GM18519 (cell line): ENCODE data around the gene SCLY.
"Not testable (repeated sequence)": the region's sequence is repeated elsewhere in the genome, so short reads cannot be mapped to it uniquely, and the experiment has no call there.

Experiments
- ATAC-seq: cut with Tn5 transposase; IDR thresholded peaks from one replicate; pipeline ENCODE4 v1.9.1; 2021; ENCODE audit warnings: mild to moderate bottlenecking, moderate library complexity; ENCODE audit not compliant: unreplicated experiment, low FRiP score

Gene SCLY

DNA sequence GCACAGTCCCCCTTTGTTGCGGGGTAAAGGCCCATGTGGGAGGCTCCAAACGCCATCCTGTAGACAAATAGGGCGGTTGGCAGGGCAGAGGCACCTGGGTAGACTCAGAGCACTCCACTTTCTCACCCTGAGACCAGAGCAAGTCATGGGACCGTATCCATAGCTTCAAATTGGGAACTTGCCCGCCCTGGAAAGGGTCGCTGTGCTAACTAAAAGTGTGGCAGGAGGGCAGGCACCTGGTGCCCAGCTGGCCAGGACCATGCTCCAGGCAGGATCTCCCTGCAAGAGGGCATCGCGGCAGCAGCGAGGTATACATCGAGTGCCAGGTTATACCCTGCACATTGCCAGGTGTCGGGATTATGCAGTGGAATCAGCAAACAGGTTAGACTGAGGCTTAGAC, 20.8 kb upstream of the SCLY start:
- no peak for ATAC-seq

DNA sequence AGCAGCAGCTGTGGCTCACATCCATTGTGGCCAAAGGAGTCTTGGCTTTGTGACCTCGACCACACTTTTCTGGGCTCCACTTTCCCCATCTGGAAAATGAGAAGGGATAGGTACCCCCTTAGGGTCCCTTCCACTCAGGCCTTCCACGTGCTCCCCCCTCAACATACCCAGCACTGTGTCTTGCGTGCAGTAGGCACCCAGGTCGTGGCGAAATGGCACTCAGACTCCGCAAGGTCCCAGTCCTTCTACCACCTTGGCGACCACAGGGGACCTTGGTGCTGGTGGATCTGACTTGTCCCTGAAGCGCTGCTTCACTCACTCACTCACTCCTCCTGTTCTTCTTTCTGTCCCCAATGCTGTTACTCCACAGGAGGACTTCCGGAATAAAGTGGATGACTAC, 19.9 kb upstream of the SCLY start:
- no peak for ATAC-seq

DNA sequence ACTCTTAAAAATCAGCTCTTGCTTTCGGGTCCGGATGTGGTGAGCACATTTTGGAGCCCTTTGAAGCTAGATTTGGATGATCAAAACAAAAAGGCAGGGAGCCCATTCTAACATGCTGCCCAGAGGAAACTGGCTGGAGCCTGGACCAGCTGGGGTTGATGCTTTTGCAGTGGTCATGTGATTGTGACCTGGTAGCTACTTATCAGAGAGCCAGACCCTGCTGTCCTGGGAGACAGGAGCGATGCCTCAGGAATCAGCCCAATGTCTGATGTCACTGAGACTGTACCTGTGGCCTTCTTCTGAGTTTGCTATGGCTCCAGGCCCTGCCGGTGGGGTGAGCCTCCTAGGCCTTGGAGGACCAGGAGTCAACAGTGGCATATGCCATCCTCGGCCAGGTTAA, 18.7 kb upstream of the SCLY start:
- ATAC-seq: no peak

DNA sequence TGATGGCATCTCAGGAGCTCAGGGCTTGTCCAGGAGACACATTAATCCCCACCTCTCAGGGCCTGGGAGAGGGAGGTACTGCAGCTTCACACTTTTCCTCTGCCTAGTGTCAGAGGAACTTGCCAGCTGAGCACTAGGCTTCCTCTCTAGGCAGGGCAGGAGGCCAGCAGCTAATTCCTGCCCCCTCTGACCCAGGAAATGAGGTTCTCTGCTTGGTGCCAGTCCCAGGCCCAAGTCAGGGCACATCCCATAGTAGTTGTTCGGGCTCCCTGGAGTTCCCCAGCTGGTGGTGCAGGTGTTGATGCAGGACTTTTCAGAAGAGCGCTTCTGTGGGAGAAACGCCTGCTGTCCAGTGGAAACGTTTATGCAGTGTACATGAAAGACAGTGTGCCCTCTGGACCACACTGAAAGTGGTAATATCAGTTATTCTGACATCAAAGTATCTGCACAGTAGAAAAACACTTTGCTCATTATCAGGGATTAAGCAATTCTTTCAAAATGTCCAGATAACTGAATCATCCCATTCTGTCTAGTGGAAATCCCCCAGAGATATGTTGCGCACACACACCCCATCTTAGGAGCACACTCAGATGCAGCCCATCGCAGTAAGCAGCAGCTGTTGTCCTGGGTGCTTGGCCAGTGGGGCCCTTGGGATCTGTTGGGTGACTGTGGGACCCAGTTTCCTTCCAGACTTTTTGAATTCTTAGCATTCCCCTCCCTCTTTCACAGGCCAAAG, 17.8 kb upstream of the SCLY start:
- no peak for ATAC-seq

DNA sequence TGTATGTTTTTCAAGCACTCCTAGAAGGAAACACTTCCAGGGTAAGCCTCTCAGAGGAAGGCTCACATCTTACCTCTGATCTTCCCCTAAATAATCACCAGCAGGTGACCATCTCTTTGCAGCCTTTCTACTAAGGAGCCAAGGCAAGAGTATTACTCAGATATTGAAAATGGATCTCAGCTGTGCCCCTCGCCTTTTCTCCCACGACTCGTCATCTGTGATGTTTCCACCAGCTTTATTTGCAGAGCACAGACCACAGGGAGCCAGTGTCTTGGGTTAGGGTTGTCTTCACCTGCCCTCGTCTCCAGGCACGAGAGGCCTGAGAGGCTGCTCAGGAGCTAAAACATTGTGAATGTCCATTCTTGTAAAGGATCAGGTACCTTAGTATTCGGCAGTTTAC, 16.9 kb upstream of the SCLY start:
- no peak for ATAC-seq

- ATAC-seq: no peak
These were observed 15.2 kb upstream of the SCLY start for GRCh38 chr2:238045575-238045974.

- ATAC-seq: no peak
These were observed 14.0 kb upstream of the SCLY start for GRCh38 chr2:238046725-238047270.

DNA sequence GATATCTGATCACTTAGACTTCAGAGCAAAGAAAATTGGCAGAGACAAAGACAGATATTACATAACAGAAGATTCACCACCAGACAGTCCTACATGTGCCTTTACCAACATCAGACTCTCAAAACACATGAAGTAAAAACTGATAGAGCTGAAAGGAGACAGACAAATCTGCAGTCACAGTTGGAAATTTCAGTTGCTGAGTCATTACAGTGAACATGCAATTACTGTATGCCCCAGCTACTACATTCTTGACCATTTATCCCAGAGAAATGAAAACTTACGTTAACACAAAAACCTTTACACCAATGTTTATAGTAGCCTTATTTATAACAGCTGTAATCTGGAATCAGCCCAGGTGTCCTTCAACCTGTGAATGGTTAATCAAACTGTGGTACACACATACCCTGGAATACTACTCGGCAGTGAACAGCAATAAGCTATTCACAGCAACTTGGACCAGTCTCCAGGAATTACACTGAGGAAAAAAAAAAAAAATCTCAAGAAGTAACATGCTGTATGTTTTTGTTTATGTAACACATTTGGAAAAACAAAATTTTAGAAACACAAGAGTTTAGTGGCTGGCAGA, 7.5 kb upstream of the SCLY start:
- ATAC-seq: no peak

DNA sequence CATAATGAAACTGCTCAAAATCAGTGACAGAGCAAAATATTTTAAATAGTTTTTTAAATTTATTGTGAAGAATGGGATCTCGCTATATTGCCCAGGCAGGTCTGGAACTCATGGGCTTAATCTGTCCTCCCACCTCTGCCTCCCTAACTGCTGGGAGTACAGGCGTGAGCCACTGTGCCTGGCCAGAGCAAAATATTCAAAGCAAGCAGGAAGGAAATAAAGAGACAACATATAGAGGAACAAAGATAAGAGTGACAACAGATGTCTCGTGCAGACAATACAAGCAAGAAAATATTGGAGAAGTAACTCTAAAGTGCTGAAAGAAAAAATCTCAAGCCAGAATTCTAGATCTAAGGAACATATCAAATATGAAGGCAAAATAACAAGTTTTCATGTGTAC, 5.0 kb upstream of the SCLY start:
- no peak for ATAC-seq

DNA sequence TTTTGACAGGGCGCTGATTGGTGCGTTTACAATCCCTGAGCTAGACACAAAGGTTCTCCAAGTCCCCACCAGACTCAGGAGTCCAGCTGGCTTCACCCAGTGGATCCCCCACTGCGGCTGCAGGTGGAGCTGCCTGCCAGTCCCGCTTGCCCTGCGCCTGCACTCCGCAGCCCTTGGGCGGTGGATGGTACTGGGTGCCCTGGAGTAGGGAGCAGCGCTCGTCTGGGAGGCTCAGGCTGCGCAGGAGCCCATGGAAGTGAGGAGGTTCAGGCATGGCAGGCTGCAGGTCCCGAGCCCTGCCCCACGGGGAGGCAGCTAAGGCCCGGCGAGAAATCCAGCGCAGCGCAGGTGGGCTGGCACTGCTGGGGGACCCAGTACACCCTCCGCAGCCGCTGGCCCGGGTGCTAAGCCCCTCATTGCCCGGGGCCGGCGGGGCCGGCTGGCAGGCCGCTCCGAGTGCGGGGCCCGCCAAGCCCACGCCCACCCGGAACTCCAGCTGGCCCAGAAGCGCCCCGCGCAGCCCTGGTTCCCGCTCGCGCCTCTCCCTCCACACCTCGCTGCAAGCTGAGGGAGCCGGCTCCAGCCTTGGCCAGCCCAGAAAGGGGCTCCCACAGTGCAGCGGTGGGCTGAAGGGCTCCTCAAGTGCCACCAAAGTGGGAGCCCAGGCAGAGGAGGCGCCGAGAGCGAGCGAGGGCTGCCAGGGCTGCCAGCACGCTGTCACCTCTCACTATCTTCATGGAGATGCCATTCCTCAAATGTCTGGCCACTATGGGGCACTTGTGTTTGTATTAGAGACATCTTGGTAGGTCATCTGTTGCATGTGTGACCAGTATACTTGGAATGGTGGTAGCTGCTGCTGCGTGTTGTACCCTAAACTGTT, 2.9 kb upstream of the SCLY start:
- not testable (repeated sequence) for ATAC-seq

- ATAC-seq: no peak
These were observed 1.3 kb upstream of the SCLY start for GRCh38 chr2:238059505-238059904.

DNA sequence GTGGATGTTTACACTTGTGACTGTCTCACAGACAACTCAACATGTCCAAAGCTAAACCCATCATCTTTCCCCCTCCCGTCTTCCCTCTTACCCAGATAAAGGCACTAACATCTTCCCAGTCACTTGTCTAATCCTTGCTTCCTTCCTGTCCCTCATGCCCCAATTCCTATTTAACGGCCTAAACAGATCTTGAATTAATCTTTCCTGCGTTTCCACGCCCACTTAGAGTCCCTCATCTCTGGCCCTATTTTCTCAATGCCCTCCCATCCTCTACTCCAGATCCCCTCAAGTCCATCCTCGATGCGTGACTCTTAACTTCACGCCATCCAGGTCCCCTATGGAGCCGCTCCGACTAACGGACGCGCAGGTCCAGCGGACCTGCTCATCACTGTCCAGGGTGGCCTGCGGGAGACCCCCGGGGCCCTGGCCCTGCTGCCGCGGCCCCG, 682 bp upstream of the SCLY start:
- ATAC-seq: no peak

DNA sequence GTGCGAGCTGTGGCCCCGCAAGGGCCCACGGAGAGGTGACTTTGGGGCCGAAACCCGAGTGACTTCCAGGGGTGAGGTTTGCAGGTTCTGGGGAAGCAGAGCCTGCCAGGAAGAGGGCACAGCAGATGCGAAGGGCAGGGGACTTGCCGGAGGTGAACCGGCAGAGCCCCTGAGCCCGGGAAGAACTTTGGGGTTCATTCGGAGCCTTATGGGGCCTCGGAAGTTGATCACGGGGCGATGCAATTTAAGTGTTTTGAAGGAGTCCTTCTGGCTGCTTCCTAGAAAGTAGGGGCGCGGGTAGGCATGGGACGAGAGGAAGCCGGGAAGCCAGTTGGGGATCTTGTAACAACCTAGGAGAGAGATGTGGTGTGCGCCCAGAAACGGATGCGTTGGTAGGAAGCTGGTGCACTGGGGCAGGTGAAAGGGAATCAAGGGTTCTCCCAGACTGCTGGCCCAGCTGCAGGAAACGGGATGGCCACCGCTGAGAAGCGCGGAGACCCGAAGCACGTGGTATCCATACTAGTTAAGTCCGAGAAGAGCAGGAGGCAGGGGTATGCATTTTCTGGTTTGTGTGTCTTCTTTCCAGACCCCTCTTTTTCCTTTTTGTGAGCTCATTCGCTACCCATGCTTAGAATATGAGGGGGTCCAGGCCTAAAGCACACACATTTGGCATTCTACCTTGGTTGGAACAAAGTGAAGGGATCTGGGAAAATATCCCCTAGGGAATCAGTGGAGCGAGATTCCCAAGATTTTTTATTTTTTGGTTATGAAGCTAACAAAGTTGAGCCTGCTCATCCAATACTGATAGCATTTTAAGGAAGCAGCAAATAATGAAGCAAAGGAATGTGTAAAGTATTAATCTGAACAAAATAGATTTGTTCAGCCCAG, 758 bp downstream of the SCLY start:
- ATAC-seq: no peak

GRCh38 chr2:238063414-238064189, 2.8 kb downstream of the SCLY start:
- ATAC-seq: no peak

GRCh38 chr2:238064376-238064775, 3.6 kb downstream of the SCLY start:
- ATAC-seq: no peak

- no peak for ATAC-seq
These were observed 4.5 kb downstream of the SCLY start for GRCh38 chr2:238065071-238065846.

DNA sequence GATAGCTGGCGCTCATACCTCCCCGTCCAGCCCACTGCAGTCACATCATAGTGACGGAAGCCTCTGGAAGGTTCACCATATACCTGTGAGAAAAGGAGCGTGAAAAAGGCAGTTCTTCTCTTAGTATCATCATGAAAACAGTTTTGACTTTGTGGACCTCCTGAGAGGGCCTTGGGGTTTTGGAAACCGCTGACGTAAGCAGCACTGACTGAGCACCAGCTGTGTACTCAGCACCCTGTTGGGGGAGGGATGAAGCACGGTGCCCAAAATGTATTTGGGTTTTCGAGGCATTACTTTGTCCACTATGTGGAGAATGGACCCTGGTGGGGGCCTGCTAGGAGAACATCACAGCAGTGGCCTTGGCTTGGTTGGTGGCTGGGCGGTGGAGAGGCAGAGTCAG, 5.4 kb downstream of the SCLY start:
- no peak for ATAC-seq

- ATAC-seq: not testable (repeated sequence)
These were observed 5.9 kb downstream of the SCLY start for GRCh38 chr2:238066718-238067117.

DNA sequence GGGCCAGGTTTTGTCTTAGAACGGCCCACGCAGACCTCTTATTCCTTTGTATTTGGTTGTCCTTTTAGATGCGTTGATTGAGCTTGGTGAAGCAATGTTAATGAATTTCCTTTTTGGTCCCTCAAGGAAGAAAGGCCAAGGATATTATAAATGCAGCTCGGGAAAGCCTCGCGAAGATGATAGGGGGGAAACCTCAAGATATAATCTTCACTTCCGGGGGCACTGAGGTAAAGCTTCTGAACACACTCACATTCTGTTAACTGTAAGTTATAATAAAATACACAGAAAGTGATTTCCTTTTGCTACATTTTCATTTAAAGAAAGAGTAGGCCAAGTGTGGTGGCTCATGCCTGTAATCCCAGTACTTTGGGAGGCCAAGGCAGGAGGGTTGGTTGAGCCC, 7.1 kb downstream of the SCLY start:
- ATAC-seq: no peak
